Kidney tubule cell (primary cell): Measurements from ENCODE around the gene MAGEA9.
"Not testable (repeated sequence)": the region's sequence is repeated elsewhere in the genome, so short reads cannot be mapped to it uniquely, and the experiment has no call there.

Experiments used
- DNase-seq: peaks from one replicate; pipeline ENCODE4 v3.0.0-alpha.2; 2018; ENCODE audit warnings: low spot score

The MAGEA9 gene

DNA sequence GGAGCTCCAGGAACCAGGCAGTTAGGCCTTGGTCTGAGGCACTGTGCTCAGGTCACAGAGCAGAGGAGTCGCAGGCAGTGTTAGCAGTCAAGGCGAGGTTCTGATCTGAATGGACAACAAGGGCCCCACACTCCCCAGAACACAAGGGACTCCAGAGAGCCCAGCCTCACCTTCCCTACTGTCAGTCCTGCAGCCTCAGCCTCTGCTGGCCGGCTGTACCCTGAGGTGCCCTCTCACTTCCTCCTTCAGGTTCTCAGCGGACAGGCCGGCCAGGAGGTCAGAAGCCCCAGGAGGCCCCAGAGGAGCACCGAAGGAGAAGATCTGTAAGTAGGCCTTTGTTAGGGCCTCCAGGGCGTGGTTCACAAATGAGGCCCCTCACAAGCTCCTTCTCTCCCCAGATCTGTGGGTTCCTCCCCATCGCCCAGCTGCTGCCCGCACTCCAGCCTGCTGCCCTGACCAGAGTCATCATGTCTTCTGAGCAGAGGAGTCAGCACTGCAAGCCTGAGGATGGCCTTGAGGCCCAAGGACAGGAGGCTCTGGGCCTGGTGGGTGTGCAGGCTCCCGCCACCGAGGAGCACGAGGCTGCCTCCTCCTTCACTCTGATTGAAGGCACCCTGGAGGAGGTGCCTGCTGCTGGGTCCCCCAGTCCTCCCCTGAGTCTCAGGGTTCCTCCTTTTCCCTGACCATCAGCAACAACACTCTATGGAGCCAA, 26.2 kb downstream of the MAGEA9 start:
- no peak for DNase-seq

DNA sequence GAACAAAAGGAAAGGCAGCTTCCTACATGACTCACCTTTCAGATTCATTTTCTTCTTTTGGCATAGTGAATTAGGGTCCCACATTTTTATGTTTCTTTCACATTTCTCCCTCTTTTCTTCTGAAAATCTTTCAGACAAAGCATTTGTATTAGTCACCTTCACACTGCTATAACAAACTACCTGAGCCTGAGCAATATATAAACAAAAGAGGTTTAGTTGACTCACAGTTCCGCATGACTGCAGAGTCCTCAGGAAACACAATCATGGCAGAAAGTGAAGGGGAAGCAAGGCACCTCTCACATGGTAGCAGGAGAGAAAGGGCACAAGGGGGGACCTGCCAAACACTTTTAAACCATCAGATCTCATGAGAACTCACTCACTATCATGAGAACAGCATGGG, 36.9 kb downstream of the MAGEA9 start:
- peak; percentile 56 for DNase-seq

- DNase-seq, result no peak
Measured at GRCh38 chrX:149819371-149819770, 37.6 kb downstream of the MAGEA9 start.

GRCh38 chrX:149825424-149825823, 43.7 kb downstream of the MAGEA9 start:
- peak; percentile 26 for DNase-seq

- DNase-seq, result no peak
Measured at GRCh38 chrX:149827254-149827653, 45.5 kb downstream of the MAGEA9 start.

GRCh38 chrX:149829751-149830191, 48.0 kb downstream of the MAGEA9 start:
- DNase-seq, result peak; percentile 91

DNA sequence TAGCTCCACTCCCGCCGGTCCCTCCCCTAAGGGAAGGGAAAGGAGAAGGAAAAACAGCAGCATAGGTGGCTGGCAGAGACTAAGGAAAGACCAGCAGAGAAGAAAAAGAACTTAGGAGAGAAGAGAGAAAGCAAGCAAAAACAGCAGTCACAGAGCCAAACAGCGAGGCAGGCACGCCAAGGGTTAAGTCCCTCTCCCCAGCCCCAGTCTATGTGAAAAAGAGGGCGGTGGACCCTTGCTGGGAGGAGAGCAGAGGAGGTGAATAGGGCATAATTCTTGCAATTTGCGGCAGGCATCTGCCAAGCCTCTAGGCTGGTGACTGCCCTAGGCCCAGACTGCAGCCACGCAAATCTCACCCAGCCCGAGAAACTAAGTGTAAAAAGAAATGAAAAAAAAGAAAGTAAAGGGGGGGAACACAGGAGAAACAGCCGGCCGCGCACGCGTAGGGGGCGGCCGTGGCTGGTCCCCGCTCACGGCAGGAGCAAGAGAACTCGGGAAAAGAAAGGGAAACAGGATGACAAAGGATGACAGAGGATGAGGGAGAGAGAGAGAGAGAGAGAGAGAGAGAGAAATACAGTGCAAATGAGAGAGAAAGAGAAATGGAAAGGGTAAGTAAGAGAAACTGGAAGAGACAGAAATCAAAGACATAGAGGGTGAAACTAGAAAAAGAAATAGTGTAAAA, 48.6 kb downstream of the MAGEA9 start:
- peak; percentile 61 for DNase-seq

- DNase-seq, result no peak
Measured at GRCh38 chrX:149831473-149831872, 49.7 kb downstream of the MAGEA9 start.

DNA sequence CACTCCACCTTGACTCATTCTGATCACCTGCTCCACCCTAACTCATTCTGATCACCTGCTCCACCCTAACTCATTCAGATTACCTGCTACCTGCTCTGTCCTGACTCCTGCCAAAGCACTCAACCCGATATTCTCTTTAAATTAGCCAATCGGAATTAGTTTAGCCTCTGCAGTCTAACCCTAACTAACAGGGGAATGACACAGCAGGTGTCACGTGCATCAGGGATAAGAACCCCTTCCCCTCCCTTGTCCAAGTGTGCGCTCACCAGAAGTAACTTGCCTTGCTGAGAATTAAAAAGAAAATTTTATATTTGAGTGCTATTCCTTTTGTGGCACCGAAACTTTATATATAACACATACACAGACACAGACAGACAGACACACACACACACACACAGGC, 55.0 kb downstream of the MAGEA9 start:
- DNase-seq, result not testable (repeated sequence)

- DNase-seq, result no peak
Measured at GRCh38 chrX:149837167-149837566, 55.4 kb downstream of the MAGEA9 start.
